Fibroblast of the aortic adventitia (primary cell): Measurements from ENCODE around the gene PRICKLE4. TPM values are rescaled to one million over a fixed set of nuclear protein-coding genes. Genes with fewer than 3 reads are reported as not detected.
A peak's percentile ranks its signal among the peaks of the same experiment; 100 is the strongest.

Experiments
- DNase-seq: peaks from one replicate; pipeline ENCODE4 v3.0.0-alpha.2; 2010; ENCODE audit warnings: low read depth
- H3K4me3 ChIP-seq: 2 replicates; pipeline ENCODE4 v1.5.1; 2011; ENCODE audit warnings: low read depth, mild to moderate bottlenecking, control low read depth, low read length, moderate library complexity
- CTCF ChIP-seq: IDR thresholded peaks from 2 replicates; pipeline ENCODE4 v1.5.1; 2011; ENCODE audit warnings: mild to moderate bottlenecking, low read length, control low read depth, inconsistent platforms; ENCODE audit not compliant: insufficient read depth
- total RNA-seq: library from RNA; depleted of rRNA; stranded (reverse); fragments of >200 nt; gene quantifications from 2 replicates; pipeline ENCODE4 v1.2.3, GENCODE V29; 2012; ENCODE audit warnings: low replicate concordance

Gene PRICKLE4
- total RNA-seq, 1 donor = 0.45 TPM

- no peak for TF ChIP-seq CTCF
- peak; percentile 89 for DNase-seq
- no peak overlapping the region for H3K4me3 ChIP-seq
Observed at GRCh38 chr6:41767112-41767833, 13.3 kb upstream of the PRICKLE4 start.

- DNase-seq = no peak
- no peak for TF ChIP-seq CTCF
- no peak overlapping the region for H3K4me3 ChIP-seq
Observed at GRCh38 chr6:41768545-41769308, 11.9 kb upstream of the PRICKLE4 start.

GRCh38 chr6:41769376-41769775 lies 11.2 kb upstream of the PRICKLE4 start:
- TF ChIP-seq CTCF = no peak
- no peak for DNase-seq
- H3K4me3 ChIP-seq = no peak overlapping the region

DNA sequence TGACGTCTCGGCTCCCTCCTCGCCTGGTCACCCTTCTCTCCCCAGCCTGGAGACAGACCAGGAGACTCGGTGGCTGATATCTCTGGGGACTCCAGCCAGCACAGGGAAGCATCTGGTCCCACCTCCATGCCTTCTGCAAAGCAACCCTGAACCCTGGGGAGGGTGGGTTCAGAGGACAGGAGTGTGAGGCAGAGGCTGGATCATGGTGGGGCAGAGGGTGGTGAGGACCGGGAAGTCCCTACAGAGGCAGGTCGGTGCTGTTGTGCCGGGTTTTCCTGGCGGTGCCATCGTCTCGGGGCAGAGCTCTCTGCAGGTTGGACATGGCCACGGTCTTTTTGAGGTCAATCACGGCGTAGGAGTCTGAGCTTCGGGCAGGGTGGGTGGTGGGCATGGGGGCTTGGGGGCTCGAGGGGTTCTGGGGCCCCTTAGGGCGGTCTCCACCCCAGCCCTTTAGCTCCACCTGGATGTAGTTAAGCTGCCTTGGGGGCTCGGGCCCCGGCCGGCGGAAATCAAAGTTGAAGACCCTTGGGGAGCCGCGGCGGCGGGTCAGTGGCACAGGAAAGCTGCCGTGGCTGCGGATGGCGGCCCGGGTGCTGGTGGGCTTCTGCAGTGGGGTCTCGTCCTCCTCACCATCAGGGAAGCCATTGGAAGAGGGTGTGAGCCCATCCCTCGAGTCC lies 10.1 kb upstream of the PRICKLE4 start:
- TF ChIP-seq CTCF = no peak
- no peak for DNase-seq
- H3K4me3 ChIP-seq = no peak overlapping the region

DNA sequence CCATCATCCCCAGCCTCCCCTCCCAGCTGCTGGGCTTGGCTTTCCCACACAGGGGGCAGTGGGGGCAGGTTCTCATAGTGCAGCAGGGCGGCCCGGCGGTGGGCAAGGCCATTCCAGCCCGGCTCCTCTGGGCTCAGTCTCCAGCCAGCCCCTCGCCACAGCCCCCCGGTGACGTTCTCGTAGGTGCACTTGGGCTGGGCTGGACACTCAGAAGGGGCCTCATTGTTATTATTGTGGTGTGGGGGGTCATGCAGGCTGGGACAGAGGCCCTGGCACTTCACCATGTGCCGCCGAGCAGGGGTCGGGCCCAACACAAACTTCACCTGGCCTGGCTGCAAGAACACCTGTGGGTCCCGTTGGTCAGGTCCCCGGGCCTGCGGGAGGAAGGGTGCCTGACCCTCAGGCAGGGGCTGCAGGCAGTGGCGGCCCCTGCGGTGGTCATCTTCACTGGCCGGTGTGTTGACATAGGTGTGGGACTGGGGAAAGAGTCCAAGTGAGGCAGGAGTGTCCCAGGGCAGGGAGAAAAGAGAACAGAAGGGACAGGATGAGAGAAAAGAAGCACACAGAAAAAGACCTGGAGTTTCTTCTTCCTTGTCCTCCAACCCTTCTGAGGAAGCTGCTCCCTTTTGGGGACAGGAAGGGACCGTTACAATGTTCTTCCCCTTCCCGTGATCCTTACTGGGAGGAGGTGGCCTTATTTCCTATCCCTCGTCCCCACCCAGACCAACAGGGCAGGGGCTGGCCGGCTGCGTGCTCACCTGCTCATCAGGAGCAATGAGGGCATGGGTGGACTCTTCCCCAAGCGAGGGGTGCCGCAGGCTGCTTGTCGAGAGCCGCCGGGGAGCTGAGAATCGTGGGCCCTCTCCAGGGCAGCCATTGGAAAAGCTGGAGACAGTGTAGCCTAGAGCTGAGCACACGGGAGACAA lies 9.3 kb upstream of the PRICKLE4 start:
- no peak for DNase-seq
- no peak for TF ChIP-seq CTCF

GRCh38 chr6:41774841-41775240 lies 5.7 kb upstream of the PRICKLE4 start:
- TF ChIP-seq CTCF = no peak
- H3K4me3 ChIP-seq = no peak overlapping the region
- no peak for DNase-seq

More for the DNA sequence above, 9.3 kb upstream of the PRICKLE4 start:
- H3K4me3 ChIP-seq = no peak overlapping the region
